ENCODE results near the gene SULT2A1.

Gene SULT2A1

DNA sequence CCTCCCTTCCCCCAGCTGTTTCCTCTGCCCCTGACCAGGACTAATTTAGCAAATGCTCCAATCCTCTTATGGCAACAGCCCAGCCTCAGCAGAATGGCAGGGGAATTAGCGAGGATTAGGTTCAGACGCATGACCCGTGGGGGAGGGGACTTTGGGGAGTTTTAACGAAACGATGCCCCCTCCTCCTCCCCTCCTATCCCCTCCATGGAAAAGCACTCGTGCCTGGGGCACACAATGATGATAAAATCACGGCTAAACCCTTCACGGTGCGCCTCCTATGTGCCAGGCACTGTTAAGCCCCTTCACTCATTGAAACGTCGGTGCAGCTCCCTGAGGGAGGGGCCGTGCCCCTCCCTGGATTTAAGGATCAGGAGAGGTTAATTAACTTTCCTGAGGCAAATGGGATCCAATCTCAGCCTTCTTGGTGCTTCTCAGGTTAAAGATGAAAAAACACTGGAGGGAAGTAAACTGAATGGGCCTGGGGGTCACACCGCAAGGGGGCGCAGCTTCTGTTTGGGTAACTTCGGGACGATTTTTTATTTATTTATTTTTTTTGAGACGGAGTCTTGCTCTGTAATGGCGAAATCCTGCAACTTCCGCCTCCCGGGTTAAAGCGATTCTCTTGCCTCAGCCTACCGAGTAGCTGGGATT lies 37.2 kb downstream of the SULT2A1 start:
- TF ChIP-seq, protein P1, sequence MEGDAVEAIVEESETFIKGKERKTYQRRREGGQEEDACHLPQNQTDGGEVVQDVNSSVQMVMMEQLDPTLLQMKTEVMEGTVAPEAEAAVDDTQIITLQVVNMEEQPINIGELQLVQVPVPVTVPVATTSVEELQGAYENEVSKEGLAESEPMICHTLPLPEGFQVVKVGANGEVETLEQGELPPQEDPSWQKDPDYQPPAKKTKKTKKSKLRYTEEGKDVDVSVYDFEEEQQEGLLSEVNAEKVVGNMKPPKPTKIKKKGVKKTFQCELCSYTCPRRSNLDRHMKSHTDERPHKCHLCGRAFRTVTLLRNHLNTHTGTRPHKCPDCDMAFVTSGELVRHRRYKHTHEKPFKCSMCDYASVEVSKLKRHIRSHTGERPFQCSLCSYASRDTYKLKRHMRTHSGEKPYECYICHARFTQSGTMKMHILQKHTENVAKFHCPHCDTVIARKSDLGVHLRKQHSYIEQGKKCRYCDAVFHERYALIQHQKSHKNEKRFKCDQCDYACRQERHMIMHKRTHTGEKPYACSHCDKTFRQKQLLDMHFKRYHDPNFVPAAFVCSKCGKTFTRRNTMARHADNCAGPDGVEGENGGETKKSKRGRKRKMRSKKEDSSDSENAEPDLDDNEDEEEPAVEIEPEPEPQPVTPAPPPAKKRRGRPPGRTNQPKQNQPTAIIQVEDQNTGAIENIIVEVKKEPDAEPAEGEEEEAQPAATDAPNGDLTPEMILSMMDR (IDR thresholded peaks at IDR 0.05; ENCODE audit: control extremely low read depth, extremely low read depth, low read depth, missing control alignments): no peak
- ChIA-PET CTCF (interaction anchor here (0.7 to 2.0 kb wide), 5 partner anchors 14 to 28 kb away, joined by 3 to 6 read pairs (median 4); no protein-coding TSS in a partner anchor), POLR2A (no interaction called here)
- DNase-seq (ENCODE audit: extremely low spot score): no peak

GRCh38 chr19:47848425-47848822 lies 37.7 kb downstream of the SULT2A1 start:
- ChIA-PET CTCF (interaction anchor here (1.0 to 2.0 kb wide), 5 partner anchors 15 to 29 kb away, joined by 3 to 6 read pairs (median 4); no protein-coding TSS in a partner anchor), POLR2A (no interaction called here)
- TF ChIP-seq, protein P1 (IDR thresholded peaks at IDR 0.05; ENCODE audit: control extremely low read depth, extremely low read depth, low read depth, missing control alignments): no peak
- DNase-seq (ENCODE audit: extremely low spot score): no peak

DNA sequence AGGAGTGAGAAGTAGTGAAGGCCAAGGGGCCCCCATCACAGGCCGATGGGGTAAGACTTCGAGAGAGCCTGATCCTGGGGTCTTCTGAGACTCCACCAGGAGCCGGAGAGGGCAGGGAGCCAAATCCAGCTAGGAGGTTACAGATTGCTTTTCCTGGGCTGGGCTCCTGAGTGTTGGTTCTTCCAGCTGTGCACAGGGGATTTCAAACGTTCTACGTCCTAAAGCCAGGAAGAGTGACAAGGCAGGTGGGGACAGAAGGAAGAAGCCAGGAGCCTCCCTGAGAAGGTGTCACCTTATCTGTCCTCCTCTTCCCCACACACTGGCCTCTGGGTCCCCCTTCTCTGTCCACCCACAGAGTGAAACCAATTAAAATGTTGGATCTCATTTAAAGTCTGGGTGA lies 43.2 kb downstream of the SULT2A1 start:
- TF ChIP-seq, protein P1 (IDR thresholded peaks at IDR 0.05; ENCODE audit: control extremely low read depth, extremely low read depth, low read depth, missing control alignments): no peak
- ChIA-PET POLR2A (no interaction called here), CTCF (interaction anchor here (1.3 kb wide), 1 partner anchor 21 kb away, joined by 3 read pairs; no protein-coding TSS in a partner anchor)
- DNase-seq (ENCODE audit: extremely low spot score): no peak

DNA sequence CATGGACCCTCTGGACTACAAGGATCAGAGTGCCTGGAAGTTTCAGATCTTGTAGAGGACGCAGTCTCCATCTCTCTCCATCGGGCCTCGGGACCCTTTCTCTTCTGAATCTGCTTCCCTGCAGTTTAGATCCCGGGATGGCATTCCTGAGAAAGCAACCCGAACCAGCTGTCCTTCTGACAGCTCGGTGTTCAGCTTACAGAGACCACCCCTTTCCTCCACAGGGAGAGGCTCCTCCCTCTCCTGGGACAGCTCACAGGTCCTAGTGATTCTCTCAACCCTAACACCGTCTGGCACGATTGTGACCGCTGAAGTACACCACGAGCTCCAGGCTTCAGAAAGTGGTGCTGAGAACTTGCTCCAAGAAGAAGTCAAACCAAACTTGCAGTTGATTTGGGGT lies 46.2 kb downstream of the SULT2A1 start:
- no peak for DNase-seq (ENCODE audit: extremely low spot score)
- CTCF ChIA-PET: no interaction called here
- TF ChIP-seq, protein P1 (IDR thresholded peaks at IDR 0.05; ENCODE audit: control extremely low read depth, extremely low read depth, low read depth, missing control alignments): no peak
- POLR2A ChIA-PET: no interaction called here

DNA sequence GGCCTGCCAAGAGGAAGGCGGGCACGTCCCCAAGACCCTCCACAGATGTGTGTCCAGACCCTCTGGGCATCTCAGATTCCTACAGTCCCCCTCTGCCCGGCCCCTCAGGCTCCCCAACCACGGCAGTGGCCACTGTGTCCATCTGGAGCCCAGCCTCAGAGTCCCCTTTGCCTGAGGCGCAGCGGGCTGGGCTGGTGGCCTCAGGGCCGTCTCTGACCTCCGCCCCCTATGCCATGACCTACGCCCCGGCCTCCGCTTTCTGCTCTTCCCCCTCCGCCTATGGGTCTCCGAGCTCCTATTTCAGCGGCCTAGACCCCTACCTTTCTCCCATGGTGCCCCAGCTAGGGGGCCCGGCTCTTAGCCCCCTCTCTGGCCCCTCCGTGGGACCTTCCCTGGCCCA lies 46.7 kb downstream of the SULT2A1 start:
- TF ChIP-seq, protein P1 (IDR thresholded peaks at IDR 0.05; ENCODE audit: control extremely low read depth, extremely low read depth, low read depth, missing control alignments): no peak
- ChIA-PET POLR2A (no interaction called here), CTCF (no interaction called here)
- DNase-seq (ENCODE audit: extremely low spot score): no peak

GRCh38 chr19:47836038-47836437 lies 50.1 kb downstream of the SULT2A1 start:
- TF ChIP-seq, protein P1 (IDR thresholded peaks at IDR 0.05; ENCODE audit: control extremely low read depth, extremely low read depth, low read depth, missing control alignments): no peak
- POLR2A ChIA-PET: no interaction called here
- DNase-seq (ENCODE audit: extremely low spot score): no peak
- CTCF ChIA-PET: no interaction called here

Data from GM10248 (cell line).